ENCODE measurements around the gene WNT7B.

WNT7B gene

DNA sequence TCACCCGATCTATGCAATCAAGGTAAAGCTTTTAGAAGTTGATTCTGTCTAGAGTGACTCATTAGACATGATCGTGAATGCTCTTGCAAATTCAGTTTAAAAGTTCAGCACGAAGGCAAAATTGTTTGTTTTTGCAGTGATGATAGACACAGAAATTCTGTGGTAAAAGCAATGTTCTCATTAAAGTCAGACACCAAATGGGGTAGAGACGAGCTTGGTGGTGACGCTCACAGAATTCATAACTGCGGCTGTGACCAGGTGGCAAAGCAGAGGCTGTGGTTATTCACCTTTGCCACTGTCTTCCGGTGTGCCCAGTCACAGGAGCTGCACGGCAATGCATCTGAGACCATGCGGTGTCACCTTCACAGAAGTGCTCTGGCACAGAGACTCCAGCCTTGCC is 83.4 kb downstream of the WNT7B start:
- DNase-seq (ENCODE audit: low spot score) = no peak
- TF ChIP-seq, protein P1, sequence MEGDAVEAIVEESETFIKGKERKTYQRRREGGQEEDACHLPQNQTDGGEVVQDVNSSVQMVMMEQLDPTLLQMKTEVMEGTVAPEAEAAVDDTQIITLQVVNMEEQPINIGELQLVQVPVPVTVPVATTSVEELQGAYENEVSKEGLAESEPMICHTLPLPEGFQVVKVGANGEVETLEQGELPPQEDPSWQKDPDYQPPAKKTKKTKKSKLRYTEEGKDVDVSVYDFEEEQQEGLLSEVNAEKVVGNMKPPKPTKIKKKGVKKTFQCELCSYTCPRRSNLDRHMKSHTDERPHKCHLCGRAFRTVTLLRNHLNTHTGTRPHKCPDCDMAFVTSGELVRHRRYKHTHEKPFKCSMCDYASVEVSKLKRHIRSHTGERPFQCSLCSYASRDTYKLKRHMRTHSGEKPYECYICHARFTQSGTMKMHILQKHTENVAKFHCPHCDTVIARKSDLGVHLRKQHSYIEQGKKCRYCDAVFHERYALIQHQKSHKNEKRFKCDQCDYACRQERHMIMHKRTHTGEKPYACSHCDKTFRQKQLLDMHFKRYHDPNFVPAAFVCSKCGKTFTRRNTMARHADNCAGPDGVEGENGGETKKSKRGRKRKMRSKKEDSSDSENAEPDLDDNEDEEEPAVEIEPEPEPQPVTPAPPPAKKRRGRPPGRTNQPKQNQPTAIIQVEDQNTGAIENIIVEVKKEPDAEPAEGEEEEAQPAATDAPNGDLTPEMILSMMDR (IDR thresholded peaks at IDR 0.05) = no peak
- no peak overlapping the region for H3K4me3 ChIP-seq
- no peak overlapping the region for H3K27ac ChIP-seq

DNA sequence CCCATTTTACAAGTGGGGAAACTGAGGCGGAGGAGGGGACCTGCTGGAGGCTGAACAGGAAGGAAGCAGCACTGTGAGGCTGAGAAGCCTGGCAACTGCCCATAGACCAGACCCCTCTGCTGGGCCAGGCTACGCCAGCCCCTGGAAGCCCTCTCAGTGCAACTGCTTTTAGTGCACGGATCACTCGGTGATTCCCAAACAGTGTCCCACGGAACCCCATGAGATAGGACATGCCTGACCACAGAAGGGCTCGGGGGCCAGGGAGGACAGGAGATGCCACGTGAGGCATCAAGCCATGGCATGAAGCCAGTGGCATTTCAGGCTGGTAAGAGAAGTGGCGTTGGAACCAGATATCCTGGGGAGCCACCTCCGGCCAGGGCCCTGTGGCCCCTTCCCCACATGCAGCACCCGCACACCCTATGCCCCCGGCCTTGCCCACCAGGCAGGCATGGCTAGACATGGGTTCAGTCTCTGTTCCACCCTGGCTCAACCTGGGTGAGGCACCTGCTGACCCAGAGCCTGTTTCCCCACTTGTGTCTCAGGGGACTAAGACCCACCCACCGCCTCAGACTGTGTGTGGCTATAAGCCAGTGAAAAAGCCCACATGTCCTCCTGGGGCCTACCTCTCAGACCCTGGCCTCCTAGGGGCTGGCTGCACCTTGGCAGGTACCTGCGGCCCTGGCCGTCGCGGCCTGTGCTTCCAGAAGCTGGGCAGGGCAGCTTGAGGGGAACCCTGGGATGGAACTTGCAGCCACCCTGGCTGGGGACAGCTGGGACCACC is 84.1 kb downstream of the WNT7B start:
- H3K27ac ChIP-seq = no peak overlapping the region
- H3K4me3 ChIP-seq = no peak overlapping the region
- DNase-seq (ENCODE audit: low spot score) = no peak
- TF ChIP-seq, protein P1 (IDR thresholded peaks at IDR 0.05) = no peak

DNA sequence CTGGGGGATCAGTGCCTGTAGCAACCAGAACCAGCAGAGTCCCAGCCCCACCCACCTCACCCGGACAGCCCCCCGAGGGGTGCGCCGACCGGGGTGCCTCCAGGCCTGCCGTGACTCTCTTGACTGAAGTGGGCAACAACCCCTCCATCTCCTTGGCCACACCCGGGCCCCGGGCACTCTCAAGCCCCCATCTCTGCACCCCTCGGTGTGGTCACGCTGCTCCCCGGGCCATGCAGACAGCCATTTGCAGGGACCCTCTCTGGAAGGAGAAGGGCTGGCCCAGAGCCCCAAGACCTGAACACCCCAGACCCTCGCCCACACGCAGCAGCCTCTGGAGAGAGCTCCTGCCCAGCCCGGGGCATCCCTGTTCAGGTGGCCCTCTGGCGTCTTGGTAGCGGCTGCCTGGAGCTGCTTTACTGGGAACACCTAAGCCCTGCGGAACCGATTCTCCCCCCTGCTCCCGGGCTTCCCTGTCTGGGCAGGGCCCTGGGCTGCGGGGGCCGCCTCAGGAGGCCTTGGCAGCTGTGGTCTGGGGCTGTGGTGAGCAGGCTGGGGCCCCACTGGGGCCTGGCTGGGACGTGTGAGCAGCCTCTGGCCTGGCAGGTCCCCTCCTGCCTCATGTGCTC is 84.9 kb downstream of the WNT7B start:
- no peak overlapping the region for H3K27ac ChIP-seq
- TF ChIP-seq, protein P1 (IDR thresholded peaks at IDR 0.05) = no peak
- H3K4me3 ChIP-seq = no peak overlapping the region
- no peak for DNase-seq (ENCODE audit: low spot score)

DNA sequence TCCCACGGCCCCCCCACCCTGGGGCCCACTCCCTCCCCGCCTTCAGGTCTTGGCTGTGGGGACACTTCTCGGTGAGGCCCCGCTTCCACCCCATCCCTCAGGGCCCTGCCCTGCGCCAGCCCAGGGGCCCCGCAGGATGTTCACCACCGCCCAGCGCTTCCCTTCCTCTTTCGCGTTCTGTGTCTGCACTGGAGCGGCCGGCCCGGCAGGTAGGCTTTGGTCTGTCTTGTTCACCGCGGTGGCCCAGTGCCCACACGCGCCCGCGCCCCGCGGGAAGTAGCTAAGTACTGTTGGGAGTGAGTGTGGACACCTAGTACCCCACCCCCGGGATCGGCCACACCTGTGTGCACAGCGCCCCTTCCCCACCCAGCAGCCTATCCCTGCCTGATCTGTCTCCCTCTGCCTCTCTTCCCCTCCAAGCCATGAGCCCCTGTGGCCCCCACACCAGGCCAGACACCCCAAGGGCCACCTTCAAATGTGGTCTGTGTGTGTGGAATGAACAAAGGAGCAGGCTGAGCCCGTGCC is 85.4 kb downstream of the WNT7B start:
- no peak overlapping the region for H3K27ac ChIP-seq
- no peak overlapping the region for H3K4me3 ChIP-seq
- TF ChIP-seq, protein P1 (IDR thresholded peaks at IDR 0.05) = no peak
- no peak for DNase-seq (ENCODE audit: low spot score)

DNA sequence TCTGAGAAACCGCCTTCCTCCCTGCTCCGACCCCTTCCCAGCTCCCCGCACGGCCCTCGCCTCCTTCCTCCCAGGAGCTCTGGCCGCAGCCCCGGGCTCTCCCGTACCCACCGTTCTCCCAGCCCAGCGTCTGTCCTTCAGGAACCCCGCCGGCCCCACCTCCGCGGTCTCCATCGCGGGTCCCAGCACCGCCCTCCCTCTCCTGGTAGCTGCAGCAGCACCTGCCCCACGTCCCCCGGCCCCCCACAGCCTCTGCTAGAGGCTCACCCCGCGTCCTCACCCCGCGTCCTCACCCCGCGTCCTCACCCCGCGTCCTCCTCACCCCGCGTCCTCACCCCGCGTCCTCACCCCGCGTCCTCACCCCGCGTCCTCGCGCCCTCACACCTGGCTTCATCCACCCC is 85.9 kb downstream of the WNT7B start:
- H3K4me3 ChIP-seq = no peak overlapping the region
- TF ChIP-seq, protein P1 (IDR thresholded peaks at IDR 0.05) = no peak
- H3K27ac ChIP-seq = no peak overlapping the region
- no peak for DNase-seq (ENCODE audit: low spot score)

DNA sequence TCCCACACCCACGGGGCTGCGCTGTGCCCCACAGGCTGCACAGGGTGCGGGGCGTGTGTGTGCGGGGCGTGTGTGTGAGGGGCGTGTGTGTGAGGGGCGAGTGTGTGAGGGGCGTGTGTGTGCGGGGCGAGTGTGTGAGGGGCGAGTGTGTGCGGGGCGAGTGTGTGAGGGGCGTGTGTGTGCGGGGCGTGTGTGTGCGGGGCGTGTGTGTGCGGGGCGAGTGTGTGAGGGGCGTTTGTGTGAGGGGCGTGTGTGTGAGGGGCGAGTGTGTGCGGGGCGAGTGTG is 86.7 kb downstream of the WNT7B start:
- no peak for DNase-seq (ENCODE audit: low spot score)
- Histone ChIP-seq H3K27ac (no peak overlapping the region), H3K4me3 (no peak overlapping the region)
- TF ChIP-seq, protein P1 (IDR thresholded peaks at IDR 0.05) = no peak

All from coronary artery (tissue), 2 donors.